HUES64 (cell line): ENCODE data around the gene PLCXD3.

ENCODE experiments used
- H3K27ac ChIP-seq: 2 replicates; pipeline ENCODE4 v1.7.0; 2013; ENCODE audit warnings: low read depth, low read length, inconsistent platforms
- H3K27me3 ChIP-seq: 2 replicates; pipeline ENCODE4 v1.6.1; 2013; ENCODE audit warnings: mild to moderate bottlenecking, low read length; ENCODE audit not compliant: insufficient read depth
- H3K36me3 ChIP-seq: 2 replicates; pipeline ENCODE4 v1.6.1; 2013; ENCODE audit warnings: mild to moderate bottlenecking, low read length; ENCODE audit not compliant: insufficient read depth
- H3K4me1 ChIP-seq: 2 replicates; pipeline ENCODE4 v1.6.1; 2013; ENCODE audit warnings: mild to moderate bottlenecking, low read length, moderate library complexity; ENCODE audit not compliant: insufficient read depth
- H3K4me3 ChIP-seq: 2 replicates; pipeline ENCODE4 v1.5.1; 2013; ENCODE audit warnings: mild to moderate bottlenecking, low read length, moderate library complexity
- H3K9ac ChIP-seq: 2 replicates; pipeline ENCODE4 v1.6.1; 2013; ENCODE audit warnings: mild to moderate bottlenecking, low read depth, low read length
- H3K9me3 ChIP-seq: 2 replicates; pipeline ENCODE4 v1.6.1; 2013; ENCODE audit warnings: low read depth, low read length; ENCODE audit not compliant: insufficient read depth
- WGBS: fragments of 150-250, 120-280 bp; methylation state at CpG from one replicate; pipeline ENCODE4 v1.1.7; 2013; ENCODE audit warnings: missing lambda C conversion rate; 5-methylcytosine and 5-hydroxymethylcytosine counted together

PLCXD3 gene

GRCh38 chr5:41279040-41279439 is 231.4 kb downstream of the PLCXD3 start:
- no peak overlapping the region for H3K27ac ChIP-seq

GRCh38 chr5:41277476-41278245 is 232.7 kb downstream of the PLCXD3 start:
- Histone ChIP-seq H3K4me1 (no peaks in the 10 kb centered on the region), H3K9me3 (no peaks in the 10 kb centered on the region), H3K9ac (no peak overlapping the region), H3K27me3 (no peaks in the 10 kb centered on the region), H3K27ac (no peak overlapping the region), H3K36me3 (no peaks in the 10 kb centered on the region), H3K4me3 (no peak overlapping the region)
- WGBS, result 91% methylated on average over 3 of the region's 4 CpGs

More at GRCh38 chr5:41279040-41279439, 231.4 kb downstream of the PLCXD3 start:
- Histone ChIP-seq H3K27me3 (no peaks in the 10 kb centered on the region), H3K9ac (no peak overlapping the region), H3K4me3 (no peak overlapping the region), H3K36me3 (no peaks in the 10 kb centered on the region), H3K4me1 (peaks cover 7% of the 10 kb centered on the region), H3K9me3 (no peaks in the 10 kb centered on the region)
- 100% methylated on average over 1 of the region's 2 CpGs for WGBS

GRCh38 chr5:41275813-41276512 is 234.4 kb downstream of the PLCXD3 start:
- Histone ChIP-seq H3K4me1 (no peaks in the 10 kb centered on the region), H3K9ac (no peak overlapping the region), H3K27me3 (no peaks in the 10 kb centered on the region), H3K36me3 (no peaks in the 10 kb centered on the region), H3K9me3 (no peaks in the 10 kb centered on the region), H3K27ac (no peak overlapping the region), H3K4me3 (no peak overlapping the region)
- 89% methylated on average over 7 of the region's 8 CpGs for WGBS

DNA sequence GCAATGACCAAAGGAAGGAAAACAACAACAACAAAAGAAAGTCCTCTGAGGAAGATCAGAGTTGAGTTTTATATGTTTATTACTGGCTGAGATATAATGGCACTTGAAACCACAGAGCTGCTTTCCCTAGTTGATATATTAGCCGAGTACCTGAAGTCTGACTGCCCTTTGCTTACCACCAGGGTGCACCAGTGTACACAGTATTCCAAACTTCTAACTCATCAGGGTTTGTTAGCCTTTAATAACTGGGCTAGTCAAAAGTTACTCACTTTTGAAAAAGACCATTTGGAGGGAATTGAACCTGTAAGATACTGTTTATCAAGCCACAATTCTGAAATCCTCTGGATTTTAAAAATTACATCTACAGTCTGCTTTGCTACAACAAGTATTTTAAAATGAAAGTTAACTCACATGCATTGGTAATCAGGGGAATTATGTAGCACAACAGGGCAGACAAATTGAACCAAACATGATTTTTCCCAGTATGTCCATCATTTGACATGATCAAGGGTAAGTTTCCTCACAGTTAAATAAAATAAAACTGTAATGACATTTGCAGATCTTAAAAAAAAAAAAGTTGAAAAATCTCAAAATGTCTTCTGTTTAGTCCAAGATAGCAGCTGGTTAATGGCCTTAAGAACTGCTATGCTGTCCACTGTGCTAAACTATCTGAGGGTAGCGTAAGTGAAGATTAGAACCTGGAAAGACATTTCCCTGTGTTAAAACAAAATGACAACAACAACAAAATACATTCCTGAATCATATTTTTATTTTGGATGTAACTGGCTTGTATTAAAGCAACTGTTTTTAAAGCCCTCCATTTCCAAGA is 239.8 kb downstream of the PLCXD3 start:
- Histone ChIP-seq H3K27me3 (no peaks in the 10 kb centered on the region), H3K9ac (no peak overlapping the region), H3K36me3 (no peaks in the 10 kb centered on the region), H3K27ac (no peak overlapping the region), H3K9me3 (no peaks in the 10 kb centered on the region), H3K4me1 (no peaks in the 10 kb centered on the region), H3K4me3 (no peak overlapping the region)
- WGBS, result 73% methylated on average over 2 of the region's 2 CpGs

DNA sequence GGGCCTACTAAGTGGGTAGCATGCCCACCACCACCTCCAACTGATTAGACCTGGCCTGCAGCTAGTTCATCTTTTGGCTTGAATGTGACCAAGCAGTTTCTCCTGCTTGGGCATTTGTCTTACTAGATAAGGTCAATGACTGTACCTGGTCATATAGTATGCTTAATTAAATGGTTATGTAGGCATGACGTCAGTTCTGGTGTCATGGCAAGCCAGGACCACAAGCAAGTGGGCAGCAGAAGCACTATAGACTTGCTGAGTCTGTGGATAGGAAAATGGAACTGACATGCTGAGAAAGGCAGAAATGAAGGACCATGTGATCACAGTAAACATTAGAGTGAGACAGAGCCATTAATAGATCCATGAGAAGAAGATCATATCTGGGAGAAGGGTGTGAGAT is 241.5 kb downstream of the PLCXD3 start:
- H3K9me3 ChIP-seq, result no peaks in the 10 kb centered on the region
- no peak overlapping the region for H3K27ac ChIP-seq
- no peaks in the 10 kb centered on the region for H3K36me3 ChIP-seq
- H3K4me1 ChIP-seq, result no peaks in the 10 kb centered on the region
- H3K27me3 ChIP-seq, result no peaks in the 10 kb centered on the region
- H3K4me3 ChIP-seq, result no peak overlapping the region
- 93% methylated on average over 1 of the region's 1 CpG for WGBS
- no peak overlapping the region for H3K9ac ChIP-seq

DNA sequence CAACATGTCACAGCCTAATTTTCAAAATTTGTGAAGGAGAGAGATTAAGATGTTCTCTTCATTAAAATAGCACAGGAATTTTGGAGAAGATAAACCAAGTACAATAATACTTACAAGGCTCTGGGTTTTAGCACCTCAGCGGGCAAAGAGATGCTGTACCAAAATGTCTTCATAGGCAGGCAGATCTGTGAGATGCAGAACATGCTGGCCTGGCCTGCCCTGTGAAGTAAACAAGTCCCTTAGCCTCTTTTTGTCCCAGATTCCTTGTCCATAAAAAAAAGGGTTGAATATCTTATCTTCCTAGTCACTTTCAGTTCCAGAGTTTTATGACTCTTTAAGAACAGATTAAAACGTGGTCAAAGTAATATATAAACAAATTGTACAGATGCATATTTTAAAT is 244.0 kb downstream of the PLCXD3 start:
- no peak overlapping the region for H3K9ac ChIP-seq
- H3K4me3 ChIP-seq, result no peak overlapping the region
- H3K4me1 ChIP-seq, result peaks cover 5% of the 10 kb centered on the region; the same call in 1 of the 2 replicates
- no peaks in the 10 kb centered on the region for H3K9me3 ChIP-seq
- 90% methylated on average over 1 of the region's 2 CpGs for WGBS
- no peak overlapping the region for H3K27ac ChIP-seq
- H3K27me3 ChIP-seq, result no peaks in the 10 kb centered on the region
- H3K36me3 ChIP-seq, result no peaks in the 10 kb centered on the region

DNA sequence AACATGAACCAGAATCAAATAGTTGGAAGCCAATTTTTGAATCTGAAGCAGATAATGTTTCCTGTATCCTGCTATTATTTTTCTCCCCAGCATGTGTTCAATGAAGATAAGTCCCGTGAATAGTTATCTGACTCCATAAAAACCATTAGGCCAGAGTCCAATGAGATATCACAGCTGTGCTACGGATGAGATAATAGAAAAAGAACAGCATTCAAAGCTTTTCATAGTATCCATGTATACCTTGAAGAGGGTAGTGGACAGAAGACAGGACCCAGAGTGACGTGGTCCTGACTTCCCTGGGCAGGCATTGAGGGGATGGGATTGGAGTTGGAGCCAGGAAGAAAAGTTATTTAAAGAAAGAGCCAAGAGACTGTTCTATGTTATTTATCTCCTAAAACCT is 246.4 kb downstream of the PLCXD3 start:
- WGBS, result 95% methylated on average over 3 of the region's 3 CpGs
- H3K9me3 ChIP-seq, result no peaks in the 10 kb centered on the region
- H3K9ac ChIP-seq, result no peak overlapping the region
- no peak overlapping the region for H3K4me3 ChIP-seq
- H3K36me3 ChIP-seq, result no peaks in the 10 kb centered on the region
- no peak overlapping the region for H3K27ac ChIP-seq
- H3K27me3 ChIP-seq, result no peaks in the 10 kb centered on the region
- H3K4me1 ChIP-seq, result peaks cover 5% of the 10 kb centered on the region; the same call in 1 of the 2 replicates

- Histone ChIP-seq H3K4me3 (no peak overlapping the region), H3K36me3 (no peaks in the 10 kb centered on the region), H3K4me1 (peaks cover 5% of the 10 kb centered on the region; the same call in 1 of the 2 replicates), H3K27me3 (no peaks in the 10 kb centered on the region), H3K9me3 (no peaks in the 10 kb centered on the region), H3K27ac (no peak overlapping the region), H3K9ac (no peak overlapping the region)
- WGBS, result 85% methylated on average over 1 of the region's 2 CpGs
These were observed 247.1 kb downstream of the PLCXD3 start for GRCh38 chr5:41263335-41263734.
